HG02943 (cell line): ENCODE data around the gene PDSS2.
"Not testable (repeated sequence)": the region's sequence is repeated elsewhere in the genome, so short reads cannot be mapped to it uniquely, and the experiment has no call there.

Experiments
- ATAC-seq: cut with Tn5 transposase; IDR thresholded peaks from one replicate; pipeline ENCODE4 v1.9.1; 2021; ENCODE audit warnings: mild to moderate bottlenecking, low read depth, moderate library complexity; ENCODE audit not compliant: unreplicated experiment

PDSS2 gene

GRCh38 chr6:107128175-107128574 lies 331.2 kb downstream of the PDSS2 start:
- ATAC-seq, result no peak

- ATAC-seq, result no peak
These were observed 333.6 kb downstream of the PDSS2 start for GRCh38 chr6:107125771-107126170.

- no peak for ATAC-seq
These were observed 334.4 kb downstream of the PDSS2 start for GRCh38 chr6:107124934-107125348.

- no peak for ATAC-seq
These were observed 335.9 kb downstream of the PDSS2 start for GRCh38 chr6:107123501-107123900.

- no peak for ATAC-seq
These were observed 336.6 kb downstream of the PDSS2 start for GRCh38 chr6:107122748-107123147.

GRCh38 chr6:107121964-107122495 lies 337.3 kb downstream of the PDSS2 start:
- ATAC-seq, result no peak

GRCh38 chr6:107121266-107121665 lies 338.1 kb downstream of the PDSS2 start:
- no peak for ATAC-seq

GRCh38 chr6:107120404-107120803 lies 339.0 kb downstream of the PDSS2 start:
- ATAC-seq, result no peak

- no peak for ATAC-seq
These were observed 340.4 kb downstream of the PDSS2 start for GRCh38 chr6:107118976-107119375.

- not testable (repeated sequence) for ATAC-seq
These were observed 340.8 kb downstream of the PDSS2 start for GRCh38 chr6:107118540-107118939.

GRCh38 chr6:107116931-107117330 lies 342.4 kb downstream of the PDSS2 start:
- ATAC-seq, result no peak

GRCh38 chr6:107116328-107116892 lies 343.0 kb downstream of the PDSS2 start:
- ATAC-seq, result peak; percentile 22

- peak; percentile 25 for ATAC-seq
These were observed 343.6 kb downstream of the PDSS2 start for GRCh38 chr6:107115695-107116327.

GRCh38 chr6:107114926-107115694 lies 344.3 kb downstream of the PDSS2 start, which contains the start of gene BEND3:
TSS of gene BEND3 (minus strand) at chr6:107115515. CDS start at chr6:107099285, 16,230 bp downstream.
- ATAC-seq, result peak; percentile 13

- ATAC-seq, result peak; percentile 54
These were observed 345.0 kb downstream of the PDSS2 start for GRCh38 chr6:107114213-107114925.

- no peak for ATAC-seq
These were observed 349.2 kb downstream of the PDSS2 start for GRCh38 chr6:107110200-107110599.

GRCh38 chr6:107108201-107108890 lies 351.0 kb downstream of the PDSS2 start:
- no peak for ATAC-seq

GRCh38 chr6:107107791-107108190 lies 351.6 kb downstream of the PDSS2 start:
- ATAC-seq, result no peak

GRCh38 chr6:107106165-107106564 lies 353.2 kb downstream of the PDSS2 start:
- no peak for ATAC-seq

- no peak for ATAC-seq
These were observed 353.8 kb downstream of the PDSS2 start for GRCh38 chr6:107105511-107106116.
